Right lobe of liver (tissue), 6 donors: ENCODE data around the gene RFX3. TPM values are rescaled to one million over a fixed set of nuclear protein-coding genes. Genes with fewer than 3 reads are reported as not detected.

Experiments used
- ATAC-seq, 4 donors: fragments of 200-7000 bp; cut with Tn5 transposase; one replicate each; pipeline ENCODE4 v1.9.1; 2020; ENCODE audit warnings: mild to moderate bottlenecking in 4 of 4, moderate library complexity in 4 of 4
- DNase-seq, 3 donors: peaks; one replicate each; pipeline ENCODE4 v3.0.0-alpha.2; 2020
- H3K27ac ChIP-seq, 3 donors: fragments of 200-600 bp; one replicate each; pipeline ENCODE4 v1.8.0; 2022
- H3K27me3 ChIP-seq, 2 donors: fragments of 200-600 bp; one replicate each; pipeline ENCODE4 v1.8.0; 2022
- H3K36me3 ChIP-seq, 4 donors: fragments of 200-600 bp; sonication (generic) in 1 of 4; one replicate each; pipeline versions ENCODE4 v1.5.1 to v1.8.0; 2017 to 2022; ENCODE audit warnings: control low read depth in 1 of 4
- H3K4me1 ChIP-seq, 4 donors: fragments of 200-600 bp; sonication (generic) in 1 of 4; one replicate each; pipeline versions ENCODE4 v1.5.1 to v1.8.0; 2017 to 2022; ENCODE audit warnings: control low read depth in 1 of 4
- H3K4me3 ChIP-seq, 3 donors: fragments of 200-600 bp; one replicate each; pipeline ENCODE4 v1.8.0; 2022
- H3K9me3 ChIP-seq, 4 donors: fragments of 200-600 bp; sonication (generic) in 1 of 4; one replicate each; pipeline versions ENCODE4 v1.5.1 to v1.8.0; 2017 to 2022; ENCODE audit warnings: control low read depth in 1 of 4
- CTCF ChIP-seq, 4 donors: fragments of 200-600 bp in 3 of 4; fragments of 450-650 bp in 1 of 4; IDR thresholded peaks; one replicate each; pipeline versions ENCODE4 v1.5.1 to v1.8.0; 2016 to 2022; ENCODE audit warnings: antibody characterized with exemption in 4 of 4, mild to moderate bottlenecking in 2 of 4
- POLR2A ChIP-seq: fragments of 450-650 bp; IDR thresholded peaks from one replicate; pipeline ENCODE4 v1.6.1; 2017; ENCODE audit warnings: antibody characterized with exemption, mild to moderate bottlenecking
- WGBS: methylation state at CpG from one replicate; pipeline ENCODE4 v1.1.6; 2018; ENCODE audit warnings: low coverage, low lambda C conversion rate; ENCODE audit not compliant: insufficient coverage; ENCODE audit errors: missing lambda C conversion rate; 5-methylcytosine and 5-hydroxymethylcytosine counted together
- intact Hi-C, 2 donors: fragments of 100-400 bp; cut with DNase I; formaldehyde crosslinking; loops; one replicate each; pipeline versions ENCODE4 v1.11.2 to v1.14.1; 2022
- total RNA-seq, 6 experiments: library from RNA; depleted of rRNA in 2 of 6; stranded (reverse); fragments of >200 nt in 2 of 6; fragmentation: NEBNext Ultra II Directional in 3 of 6; extraction: Animal tissue kit (Norgen Biotek cat#: 25700) in 3 of 6; gene quantifications; one replicate each; pipeline versions ENCODE4 v1.1.0 to v1.2.4, GENCODE V29; 2016 to 2023
- donor health status: DM: no; HTN: yes; CAD: no.
- donor health status: DM: no; HTN: no; CAD: no.
- donor health status: DM: no; HTN: no; CAD: no.
- donor health status: DM: no; HTN: yes; CAD: no.
- donor health status: DM: no; HTN: yes; CAD: no.

The RFX3 gene
- total RNA-seq, 6 experiments from 2014 or later, result 1.4 to 2.5 (median 1.8) TPM

GRCh38 chr9:3482578-3482977, 43.2 kb downstream of the RFX3 start:
- TF ChIP-seq POLR2A, result no peak
- no peaks in the 10 kb centered on the region for H3K27me3 ChIP-seq
- H3K4me3 ChIP-seq, result no peak overlapping the region
- intact Hi-C loops, result no loop called here
- no peaks in the 10 kb centered on the region for H3K4me1 ChIP-seq
- no peak for ATAC-seq
- no peak for DNase-seq
- H3K27ac ChIP-seq, result no peak overlapping the region
- WGBS, result 79% methylated on average over 2 of the region's 2 CpGs
- H3K9me3 ChIP-seq, result no peaks in the 10 kb centered on the region
- H3K36me3 ChIP-seq, result no peaks in the 10 kb centered on the region

DNA sequence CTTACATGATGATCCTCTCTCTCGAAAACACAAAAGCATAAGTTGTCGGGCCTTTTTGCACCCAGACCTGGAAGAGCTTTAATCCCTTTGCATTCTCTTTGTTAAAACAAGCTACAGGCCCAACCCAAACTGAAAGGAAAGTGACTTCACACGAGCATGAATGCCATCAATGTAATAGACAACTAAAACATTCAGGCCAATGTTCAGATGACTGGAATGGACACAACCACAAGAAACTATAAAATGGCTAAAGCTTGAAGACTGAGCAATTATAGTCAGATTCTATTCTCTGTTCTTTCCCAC, 45.5 kb downstream of the RFX3 start:
- DNase-seq, result no peak
- intact Hi-C loops, result no loop called here

DNA sequence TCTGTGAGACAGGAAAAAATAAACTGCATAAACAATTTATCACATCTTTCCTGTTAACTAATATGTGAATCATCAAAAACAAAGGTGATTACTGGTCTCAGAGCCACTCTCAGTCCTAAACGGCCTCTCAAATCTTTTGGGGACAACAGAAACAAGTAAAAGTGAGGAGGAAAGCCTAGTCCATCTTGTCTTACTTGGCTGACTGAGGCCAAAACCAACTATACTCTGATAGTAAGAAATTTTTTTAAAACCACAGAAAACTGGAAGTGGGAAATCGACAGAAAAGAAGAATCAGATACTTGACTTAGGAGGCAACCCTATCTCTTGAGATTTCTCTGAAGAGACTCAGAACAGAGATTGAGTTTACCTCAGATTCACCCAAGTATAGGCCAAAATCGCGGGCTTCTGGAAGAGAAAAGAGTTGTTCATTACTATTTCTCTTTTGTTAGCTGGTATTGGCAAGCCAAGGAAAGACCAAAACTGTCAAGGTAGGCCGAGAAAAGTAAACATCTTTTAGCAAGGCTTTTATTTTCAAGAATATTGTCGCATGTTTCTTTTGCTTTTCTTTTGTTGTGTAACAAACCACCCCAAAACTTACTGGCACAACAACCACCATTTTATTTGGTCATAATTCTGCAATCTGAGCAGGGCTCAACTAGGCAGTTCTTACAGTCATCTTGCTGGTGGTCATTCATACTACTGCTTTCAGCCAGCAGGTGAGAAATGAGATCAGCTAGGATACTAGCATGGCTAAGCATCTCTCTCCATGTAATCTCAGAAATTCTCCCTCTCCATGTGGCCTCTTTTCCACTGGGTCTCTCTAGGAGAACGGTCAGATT, 46.1 kb downstream of the RFX3 start:
- ATAC-seq (no peak), DNase-seq (no peak)
- Histone ChIP-seq H3K27ac (no peak overlapping the region), H3K4me1 (no peaks in the 10 kb centered on the region), H3K27me3 (no peaks in the 10 kb centered on the region), H3K4me3 (no peak overlapping the region), H3K9me3 (no peaks in the 10 kb centered on the region), H3K36me3 (no peaks in the 10 kb centered on the region)
- intact Hi-C loops, result no loop called here
- WGBS, result 81% methylated on average over 7 of the region's 7 CpGs
- TF ChIP-seq POLR2A (no peak), CTCF (IDR thresholded peaks at IDR 0.05) (no peak)

More for the DNA sequence above, 45.5 kb downstream of the RFX3 start:
- no peaks in the 10 kb centered on the region for H3K4me1 ChIP-seq
- TF ChIP-seq CTCF (IDR thresholded peaks at IDR 0.05), result no peak
- no peak for TF ChIP-seq POLR2A
- no peaks in the 10 kb centered on the region for H3K27me3 ChIP-seq
- no peak for ATAC-seq
- H3K4me3 ChIP-seq, result no peak overlapping the region
- 90% methylated on average over 3 of the region's 3 CpGs for WGBS
- no peaks in the 10 kb centered on the region for H3K9me3 ChIP-seq
- H3K36me3 ChIP-seq, result no peaks in the 10 kb centered on the region
- no peak overlapping the region for H3K27ac ChIP-seq

DNA sequence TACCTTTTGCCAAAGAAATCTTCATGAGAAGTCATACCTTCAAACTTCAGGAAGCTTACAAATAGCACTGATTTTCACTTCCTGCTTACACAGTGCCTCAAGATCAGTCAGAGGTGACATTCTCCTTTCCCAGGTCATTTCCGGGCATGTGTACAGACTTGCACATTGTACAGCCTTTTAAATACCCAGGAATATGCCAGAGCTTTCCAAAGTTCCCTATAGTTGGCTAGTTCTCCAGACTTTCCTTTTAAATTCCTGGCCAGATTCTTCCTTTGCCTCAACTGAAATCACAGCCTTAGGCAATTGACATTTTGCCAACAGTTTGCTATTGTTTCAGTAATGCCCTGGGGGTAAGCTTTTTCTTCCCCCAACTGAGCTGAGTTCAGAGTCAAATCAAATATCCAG, 47.2 kb downstream of the RFX3 start:
- no peak for TF ChIP-seq POLR2A
- TF ChIP-seq CTCF (IDR thresholded peaks at IDR 0.05), result no peak
- no peak overlapping the region for H3K4me3 ChIP-seq
- intact Hi-C loops, result no loop called here
- H3K36me3 ChIP-seq, result no peaks in the 10 kb centered on the region
- DNase-seq (no peak), ATAC-seq (peak in 1 of 4 donors; percentile 68)
- H3K4me1 ChIP-seq, result no peaks in the 10 kb centered on the region
- WGBS, result 64% methylated on average over 1 of the region's 1 CpG
- no peak overlapping the region for H3K27ac ChIP-seq
- H3K9me3 ChIP-seq, result no peaks in the 10 kb centered on the region
- no peaks in the 10 kb centered on the region for H3K27me3 ChIP-seq

- peak; percentile 29 to 71 (median 60) for ATAC-seq
- no peak for DNase-seq
- Histone ChIP-seq H3K4me1 (no peaks in the 10 kb centered on the region), H3K36me3 (no peaks in the 10 kb centered on the region), H3K4me3 (peak overlapping the region in 2 of 3 donors; percentile 15 to 30), H3K9me3 (no peaks in the 10 kb centered on the region), H3K27ac (no peak overlapping the region), H3K27me3 (no peaks in the 10 kb centered on the region)
- intact Hi-C loops, result no loop called here
- TF ChIP-seq POLR2A (no peak), CTCF (IDR thresholded peaks at IDR 0.05) (no peak)
- 22% methylated on average over 4 of the region's 4 CpGs for WGBS
These were observed 48.5 kb downstream of the RFX3 start for GRCh38 chr9:3477236-3477834.
